Mesothelial cell of epicardium (in vitro differentiated cells): Measurements from ENCODE around the gene SKAP1. TPM values are rescaled to one million over a fixed set of nuclear protein-coding genes. Genes with fewer than 3 reads are reported as not detected.

ENCODE experiments used
- DNase-seq, 2 experiments: peaks; one replicate each; pipeline ENCODE4 v3.0.0; 2021; ENCODE audit warnings: low spot score in 2 of 2; ENCODE audit not compliant: unreplicated experiment in 2 of 2
- H3K27ac Mint-ChIP-seq: 2 replicates; pipeline ENCODE4 v1.8.0; 2021; ENCODE audit warnings: mixed read lengths
- H3K27me3 Mint-ChIP-seq: 2 replicates; pipeline ENCODE4 v1.8.0; 2021; ENCODE audit warnings: low read depth, mixed read lengths
- H3K36me3 Mint-ChIP-seq: 2 replicates; pipeline ENCODE4 v1.8.0; 2021; ENCODE audit warnings: mixed read lengths
- H3K4me1 Mint-ChIP-seq: 2 replicates; pipeline ENCODE4 v1.8.0; 2021; ENCODE audit warnings: mixed read lengths
- H3K4me3 Mint-ChIP-seq: 2 replicates; pipeline ENCODE4 v1.8.0; 2021; ENCODE audit warnings: mild to moderate bottlenecking, moderate library complexity, mixed read lengths
- H3K9me3 Mint-ChIP-seq: 2 replicates; pipeline ENCODE4 v1.8.0; 2021; ENCODE audit warnings: mixed read lengths
- total RNA-seq: library from RNA; stranded (reverse); gene quantifications from 3 replicates; pipeline ENCODE4 v1.2.1, GENCODE V29; 2021
- TF ChIP-seq, protein P1 (sequence below): fragments of 200-600 bp; sonication (generic); IDR thresholded peaks from one replicate; pipeline ENCODE4 v1.5.0; 2021; ENCODE audit warnings: antibody characterized with exemption; ENCODE audit not compliant: unreplicated experiment

Gene SKAP1
- total RNA-seq, 1 donor from 2014 or later, result 3.4 TPM

GRCh38 chr17:48228720-48229119, 201.3 kb downstream of the SKAP1 start:
- Mint-ChIP-seq H3K4me3 (no peak overlapping the region), H3K9me3 (no peaks in the 10 kb centered on the region), H3K4me1 (peaks cover 12% of the 10 kb centered on the region), H3K36me3 (no peaks in the 10 kb centered on the region), H3K27ac (no peak overlapping the region), H3K27me3 (no peaks in the 10 kb centered on the region)
- no peak for DNase-seq
- TF ChIP-seq, protein P1, sequence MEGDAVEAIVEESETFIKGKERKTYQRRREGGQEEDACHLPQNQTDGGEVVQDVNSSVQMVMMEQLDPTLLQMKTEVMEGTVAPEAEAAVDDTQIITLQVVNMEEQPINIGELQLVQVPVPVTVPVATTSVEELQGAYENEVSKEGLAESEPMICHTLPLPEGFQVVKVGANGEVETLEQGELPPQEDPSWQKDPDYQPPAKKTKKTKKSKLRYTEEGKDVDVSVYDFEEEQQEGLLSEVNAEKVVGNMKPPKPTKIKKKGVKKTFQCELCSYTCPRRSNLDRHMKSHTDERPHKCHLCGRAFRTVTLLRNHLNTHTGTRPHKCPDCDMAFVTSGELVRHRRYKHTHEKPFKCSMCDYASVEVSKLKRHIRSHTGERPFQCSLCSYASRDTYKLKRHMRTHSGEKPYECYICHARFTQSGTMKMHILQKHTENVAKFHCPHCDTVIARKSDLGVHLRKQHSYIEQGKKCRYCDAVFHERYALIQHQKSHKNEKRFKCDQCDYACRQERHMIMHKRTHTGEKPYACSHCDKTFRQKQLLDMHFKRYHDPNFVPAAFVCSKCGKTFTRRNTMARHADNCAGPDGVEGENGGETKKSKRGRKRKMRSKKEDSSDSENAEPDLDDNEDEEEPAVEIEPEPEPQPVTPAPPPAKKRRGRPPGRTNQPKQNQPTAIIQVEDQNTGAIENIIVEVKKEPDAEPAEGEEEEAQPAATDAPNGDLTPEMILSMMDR, result no peak

DNA sequence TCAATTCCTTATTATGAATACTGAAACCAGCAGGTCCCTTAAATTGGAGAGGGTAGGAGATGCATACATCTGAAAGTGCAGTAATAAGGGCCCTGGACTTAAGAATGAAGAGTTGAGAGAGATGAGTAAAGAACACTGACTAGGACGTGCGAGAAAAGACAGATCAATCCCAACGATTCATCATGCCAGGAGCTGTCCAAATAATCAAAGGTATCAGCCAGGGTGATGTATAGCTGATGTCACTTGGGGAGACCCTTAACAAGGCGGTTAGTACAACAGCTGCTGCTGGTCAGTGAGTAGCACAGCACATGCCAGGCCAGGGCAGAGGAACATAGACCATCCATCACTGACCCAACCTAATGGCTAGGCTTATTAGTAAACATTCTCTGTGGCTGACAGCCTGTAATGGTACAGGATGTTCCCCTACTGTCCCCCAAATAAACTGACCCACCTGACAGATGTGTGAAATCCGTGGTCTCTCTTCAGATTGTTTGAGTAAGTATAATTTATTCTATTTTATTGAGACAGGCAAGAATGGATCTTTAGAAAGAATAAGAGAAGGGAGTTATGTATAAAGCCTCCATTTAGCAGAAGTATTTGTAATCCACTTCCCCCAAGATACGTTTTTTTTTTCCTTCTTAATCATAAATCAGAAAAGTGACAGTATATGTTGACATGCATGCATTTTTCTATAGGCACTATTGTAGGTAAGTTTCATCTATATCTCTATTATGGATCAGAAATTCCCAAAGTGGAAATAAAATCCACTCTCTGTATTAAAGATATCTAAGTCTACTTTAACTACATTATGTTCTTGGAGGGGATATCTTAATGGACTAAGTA, 204.1 kb downstream of the SKAP1 start:
- no peak overlapping the region for H3K4me3 Mint-ChIP-seq
- H3K27ac Mint-ChIP-seq, result no peak overlapping the region
- H3K27me3 Mint-ChIP-seq, result no peaks in the 10 kb centered on the region
- H3K4me1 Mint-ChIP-seq, result peaks cover 18% of the 10 kb centered on the region
- TF ChIP-seq, protein P1, result no peak
- no peaks in the 10 kb centered on the region for H3K9me3 Mint-ChIP-seq
- no peak for DNase-seq
- H3K36me3 Mint-ChIP-seq, result no peaks in the 10 kb centered on the region

GRCh38 chr17:48223945-48224344, 206.1 kb downstream of the SKAP1 start:
- no peak overlapping the region for H3K4me3 Mint-ChIP-seq
- peaks cover 17% of the 10 kb centered on the region for H3K4me1 Mint-ChIP-seq
- no peak for DNase-seq
- TF ChIP-seq, protein P1, result no peak
- no peak overlapping the region for H3K27ac Mint-ChIP-seq
- H3K36me3 Mint-ChIP-seq, result no peaks in the 10 kb centered on the region
- H3K9me3 Mint-ChIP-seq, result no peaks in the 10 kb centered on the region
- H3K27me3 Mint-ChIP-seq, result no peaks in the 10 kb centered on the region

DNA sequence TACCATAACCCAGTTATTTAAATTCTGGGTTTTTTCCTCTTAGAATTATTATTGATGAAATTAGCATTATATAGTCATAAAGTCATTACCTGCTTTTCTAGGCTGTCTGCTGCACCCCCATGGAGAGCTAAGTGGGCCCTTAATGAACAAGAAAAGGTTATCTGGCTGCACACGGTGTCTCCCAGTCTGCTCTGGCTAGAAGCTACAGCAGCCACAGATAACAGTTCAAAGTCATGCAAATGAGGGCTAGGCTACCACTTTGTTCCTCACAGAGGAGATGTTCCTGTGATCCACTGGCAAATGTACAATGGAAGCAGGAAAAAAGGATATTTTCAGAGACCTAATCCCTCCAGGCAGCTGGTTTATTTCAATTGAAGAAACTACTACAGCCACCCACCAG, 210.4 kb downstream of the SKAP1 start:
- Mint-ChIP-seq H3K36me3 (no peaks in the 10 kb centered on the region), H3K4me3 (no peak overlapping the region), H3K4me1 (peaks cover 25% of the 10 kb centered on the region), H3K27ac (no peak overlapping the region), H3K27me3 (no peaks in the 10 kb centered on the region), H3K9me3 (no peaks in the 10 kb centered on the region)
- DNase-seq, result no peak
- TF ChIP-seq, protein P1, result no peak

GRCh38 chr17:48215583-48216139, 214.4 kb downstream of the SKAP1 start:
- H3K4me1 Mint-ChIP-seq, result peaks cover 25% of the 10 kb centered on the region
- H3K9me3 Mint-ChIP-seq, result no peaks in the 10 kb centered on the region
- no peaks in the 10 kb centered on the region for H3K36me3 Mint-ChIP-seq
- TF ChIP-seq, protein P1, result peak; percentile 49
- peaks cover 14% of the 10 kb centered on the region for H3K27me3 Mint-ChIP-seq
- no peak overlapping the region for H3K27ac Mint-ChIP-seq
- no peak overlapping the region for H3K4me3 Mint-ChIP-seq
- DNase-seq, result peak in 1 of 2 experiments; percentile 48
